ENCODE measurements around the gene EIF2B4. TPM values are rescaled to one million over a fixed set of nuclear protein-coding genes. Genes with fewer than 3 reads are reported as not detected.
A peak's percentile ranks its signal among the peaks of the same experiment; 100 is the strongest.

The EIF2B4 gene
- total RNA-seq, 4 donors from 2014 or later = 43.3 to 69.0 (median 59.8) TPM

- Histone ChIP-seq H3K27me3 (no peaks in the 10 kb centered on the region), H3K27ac (peak overlapping the region; percentile 68 to 93 (median 84)), H3K4me1 (peaks cover 0 to 36% (median 15%) of the 10 kb centered on the region in 4 donors), H3K9me3 (no peaks in the 10 kb centered on the region), H3K36me3 (peaks cover 0 to 70% (median 36%) of the 10 kb centered on the region in 3 donors), H3K4me3 (peak overlapping the region; percentile 43 to 79 (median 69))
- TF ChIP-seq CTCF (IDR thresholded peaks at IDR 0.05) (no peak), EP300 (IDR thresholded peaks at IDR 0.05) (no peak), POLR2A (IDR thresholded peaks at IDR 0.05) (no peak)
- DNase-seq (ENCODE audit: low spot score in 2 of 2) = peak; percentile 47 to 67
- WGBS, 2 donors = 2 to 3% methylated on average over 21 to 32 of the region's 35 CpGs
Observed at GRCh38 chr2:27379836-27380625, 9.9 kb upstream of the EIF2B4 start.

- Histone ChIP-seq H3K27ac (peak overlapping the region in 3 of 4 donors; percentile 80 to 93 (median 87)), H3K4me1 (peaks cover 0 to 36% (median 15%) of the 10 kb centered on the region in 4 donors), H3K27me3 (no peaks in the 10 kb centered on the region), H3K9me3 (no peaks in the 10 kb centered on the region), H3K36me3 (peaks cover 0 to 70% (median 38%) of the 10 kb centered on the region in 3 donors), H3K4me3 (peak overlapping the region; percentile 43 to 79 (median 69))
- TF ChIP-seq EP300 (IDR thresholded peaks at IDR 0.05) (no peak), POLR2A (IDR thresholded peaks at IDR 0.05) (no peak), CTCF (IDR thresholded peaks at IDR 0.05) (no peak)
- DNase-seq (ENCODE audit: low spot score in 2 of 2) = no peak
- WGBS, 2 donors = 76% methylated on average over 2 of the region's 2 CpGs
Observed at GRCh38 chr2:27379383-27379835, 9.3 kb upstream of the EIF2B4 start.

GRCh38 chr2:27378809-27379290, 8.7 kb upstream of the EIF2B4 start:
- Histone ChIP-seq H3K27me3 (no peaks in the 10 kb centered on the region), H3K4me3 (no peak overlapping the region), H3K9me3 (no peaks in the 10 kb centered on the region), H3K4me1 (peaks cover 0 to 36% (median 15%) of the 10 kb centered on the region in 4 donors), H3K36me3 (peaks cover 0 to 70% (median 38%) of the 10 kb centered on the region in 3 donors), H3K27ac (peak overlapping the region in 1 of 4 donors; percentile 93)
- WGBS, 2 donors = 80 to 86% methylated on average over 6 to 9 of the region's 9 CpGs
- TF ChIP-seq EP300 (IDR thresholded peaks at IDR 0.05) (no peak), POLR2A (IDR thresholded peaks at IDR 0.05) (no peak), CTCF (IDR thresholded peaks at IDR 0.05) (no peak)
- DNase-seq (ENCODE audit: low spot score in 2 of 2) = no peak

- H3K4me1 ChIP-seq = peaks cover 0 to 36% (median 15%) of the 10 kb centered on the region in 4 donors
- H3K4me3 ChIP-seq = no peak overlapping the region
- no peaks in the 10 kb centered on the region for H3K27me3 ChIP-seq
- H3K27ac ChIP-seq = no peak overlapping the region
- TF ChIP-seq POLR2A (IDR thresholded peaks at IDR 0.05) (no peak), EP300 (IDR thresholded peaks at IDR 0.05) (no peak), CTCF (IDR thresholded peaks at IDR 0.05) (no peak)
- DNase-seq (ENCODE audit: low spot score in 2 of 2) = no peak
- peaks cover 0 to 70% (median 41%) of the 10 kb centered on the region in 3 donors for H3K36me3 ChIP-seq
- WGBS, 2 donors = 73 to 82% methylated on average over 21 to 27 of the region's 29 CpGs
- H3K9me3 ChIP-seq = no peaks in the 10 kb centered on the region
Observed at GRCh38 chr2:27378096-27378808, 8.1 kb upstream of the EIF2B4 start.

Measured in tibial nerve (tissue), 4 donors.